Measurements from ENCODE around the gene AMBP. TPM values are rescaled to one million over a fixed set of nuclear protein-coding genes. Genes with fewer than 3 reads are reported as not detected.

Gene AMBP
- total RNA-seq (2014; rRNA removed; shearing (Covaris generic); ENCODE audit: low replicate concordance): 0.26 TPM in 1 of 2 replicates, not detected in the other

- DNase-seq: no peak
- Histone ChIP-seq H3K4me3 (no peak within 1 kb of the TSS), H3K36me3 (no peaks in the 10 kb centered on the region), H3K27me3 (no peaks in the 10 kb centered on the region), H3K9me3 (no peaks in the 10 kb centered on the region)
Measured at GRCh38 chr9:114078021-114078780, at the start of gene AMBP. TSS of gene AMBP (minus strand) at chr9:114078300. CDS start at chr9:114078209, 91 bp downstream.

DNA sequence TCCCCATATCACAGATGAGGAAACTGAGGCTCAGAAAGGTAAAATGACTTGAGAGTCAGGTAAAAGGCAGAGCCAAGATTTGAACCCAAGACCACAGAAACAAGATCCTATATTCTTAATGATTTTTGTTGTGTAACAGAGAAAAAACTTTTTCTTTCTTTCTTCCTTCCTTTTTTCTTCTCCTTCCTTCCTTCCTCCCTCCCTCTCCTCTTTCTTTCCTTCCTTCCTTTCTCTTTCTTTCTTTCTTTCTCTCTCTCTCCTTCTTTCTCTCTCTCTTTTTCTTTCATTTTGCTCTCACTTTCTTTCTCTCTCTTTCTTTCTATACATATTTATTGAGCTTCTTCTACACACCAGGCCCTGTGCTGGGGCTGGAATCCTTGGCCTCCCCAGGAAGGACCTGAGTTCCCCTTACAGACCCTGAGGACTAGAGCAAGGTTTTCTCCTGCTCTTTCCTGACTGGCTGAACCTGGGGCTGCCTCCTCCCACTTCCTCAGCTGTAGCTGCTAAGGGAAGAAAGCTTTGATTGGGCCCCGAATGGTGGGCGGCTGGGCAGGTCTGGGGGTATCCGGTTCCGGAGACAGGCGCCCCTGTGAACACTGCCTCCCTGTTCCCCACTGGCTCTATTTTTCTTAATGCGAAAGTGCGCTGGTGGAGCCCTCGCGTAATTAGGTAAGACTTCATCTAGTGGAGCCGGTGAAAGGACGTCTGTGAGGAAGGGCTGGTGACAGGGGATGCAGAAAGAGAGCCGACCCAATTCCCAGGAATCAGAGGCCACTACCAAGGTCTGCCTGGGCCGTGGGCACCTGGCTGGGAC, 48.4 kb upstream of the AMBP start:
- Histone ChIP-seq H3K9me3 (no peaks in the 10 kb centered on the region), H3K27me3 (no peaks in the 10 kb centered on the region)
- DNase-seq: no peak

GRCh38 chr9:114125476-114126013, 47.4 kb upstream of the AMBP start:
- Histone ChIP-seq H3K36me3 (no peaks in the 10 kb centered on the region), H3K27me3 (no peaks in the 10 kb centered on the region), H3K9me3 (no peaks in the 10 kb centered on the region), H3K4me3 (no peak overlapping the region)
- no peak for DNase-seq

More for the DNA sequence above, 48.4 kb upstream of the AMBP start:
- H3K4me3 ChIP-seq: no peak overlapping the region
- no peaks in the 10 kb centered on the region for H3K36me3 ChIP-seq

- Histone ChIP-seq H3K27me3 (no peaks in the 10 kb centered on the region), H3K9me3 (no peaks in the 10 kb centered on the region), H3K4me3 (no peak overlapping the region), H3K36me3 (no peaks in the 10 kb centered on the region)
- DNase-seq: no peak
Measured at GRCh38 chr9:114124666-114125475, 46.8 kb upstream of the AMBP start.

GRCh38 chr9:114124138-114124537, 46.0 kb upstream of the AMBP start:
- no peak for DNase-seq
- H3K27me3 ChIP-seq: no peaks in the 10 kb centered on the region
- H3K36me3 ChIP-seq: no peaks in the 10 kb centered on the region
- H3K4me3 ChIP-seq: no peak overlapping the region
- no peaks in the 10 kb centered on the region for H3K9me3 ChIP-seq

DNA sequence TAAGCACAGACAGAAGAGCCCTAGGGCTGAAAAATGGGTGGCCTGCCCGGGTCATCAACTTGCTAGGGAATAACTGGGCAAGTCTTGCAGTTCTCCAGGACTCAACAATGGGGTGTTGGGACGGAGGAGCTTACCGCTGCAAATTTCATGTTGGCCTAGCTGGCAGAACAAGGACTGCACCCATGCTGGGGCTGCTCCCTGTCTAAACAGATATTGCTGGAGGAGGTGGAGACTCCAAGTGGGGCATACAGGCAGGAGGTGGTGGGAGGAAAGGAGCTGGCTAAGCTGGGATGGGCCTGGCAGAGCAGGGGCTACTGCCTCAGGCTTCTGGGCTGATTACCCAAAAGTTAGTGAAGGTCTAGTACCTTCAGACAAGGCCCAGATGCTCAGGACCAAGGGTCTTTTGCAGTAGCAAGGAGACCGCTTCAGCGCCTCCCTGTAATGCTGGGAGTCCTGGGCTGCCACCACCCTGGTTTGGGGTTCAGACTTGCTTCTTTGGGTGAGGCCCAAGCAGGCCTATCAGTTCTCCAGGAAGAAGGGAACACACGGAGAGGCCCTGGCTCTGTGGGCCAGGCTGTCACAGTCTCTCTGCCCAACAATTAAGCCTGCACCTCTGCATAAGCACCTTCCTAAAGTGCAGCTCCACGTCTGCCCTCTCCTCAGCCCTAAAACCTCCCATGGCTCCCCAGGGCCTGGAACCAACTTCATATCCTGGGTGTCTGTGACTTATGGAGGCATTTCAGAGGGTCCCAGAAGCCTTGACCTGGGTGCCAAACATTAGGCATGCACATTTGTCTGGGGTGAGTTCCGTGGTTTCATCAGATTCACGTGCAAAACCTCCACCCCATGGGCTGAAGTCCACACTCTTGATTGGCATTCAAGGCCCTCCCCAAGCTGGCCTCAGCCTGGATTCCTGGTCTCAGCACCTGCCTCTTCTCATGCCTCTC, 45.2 kb upstream of the AMBP start:
- Histone ChIP-seq H3K9me3 (no peaks in the 10 kb centered on the region), H3K27me3 (no peaks in the 10 kb centered on the region), H3K36me3 (no peaks in the 10 kb centered on the region), H3K4me3 (no peak overlapping the region)
- DNase-seq: no peak

- Histone ChIP-seq H3K36me3 (no peaks in the 10 kb centered on the region), H3K27me3 (no peaks in the 10 kb centered on the region), H3K9me3 (no peaks in the 10 kb centered on the region), H3K4me3 (no peak overlapping the region)
- DNase-seq: peak; percentile 29
Measured at GRCh38 chr9:114122136-114123027, 44.3 kb upstream of the AMBP start.

DNA sequence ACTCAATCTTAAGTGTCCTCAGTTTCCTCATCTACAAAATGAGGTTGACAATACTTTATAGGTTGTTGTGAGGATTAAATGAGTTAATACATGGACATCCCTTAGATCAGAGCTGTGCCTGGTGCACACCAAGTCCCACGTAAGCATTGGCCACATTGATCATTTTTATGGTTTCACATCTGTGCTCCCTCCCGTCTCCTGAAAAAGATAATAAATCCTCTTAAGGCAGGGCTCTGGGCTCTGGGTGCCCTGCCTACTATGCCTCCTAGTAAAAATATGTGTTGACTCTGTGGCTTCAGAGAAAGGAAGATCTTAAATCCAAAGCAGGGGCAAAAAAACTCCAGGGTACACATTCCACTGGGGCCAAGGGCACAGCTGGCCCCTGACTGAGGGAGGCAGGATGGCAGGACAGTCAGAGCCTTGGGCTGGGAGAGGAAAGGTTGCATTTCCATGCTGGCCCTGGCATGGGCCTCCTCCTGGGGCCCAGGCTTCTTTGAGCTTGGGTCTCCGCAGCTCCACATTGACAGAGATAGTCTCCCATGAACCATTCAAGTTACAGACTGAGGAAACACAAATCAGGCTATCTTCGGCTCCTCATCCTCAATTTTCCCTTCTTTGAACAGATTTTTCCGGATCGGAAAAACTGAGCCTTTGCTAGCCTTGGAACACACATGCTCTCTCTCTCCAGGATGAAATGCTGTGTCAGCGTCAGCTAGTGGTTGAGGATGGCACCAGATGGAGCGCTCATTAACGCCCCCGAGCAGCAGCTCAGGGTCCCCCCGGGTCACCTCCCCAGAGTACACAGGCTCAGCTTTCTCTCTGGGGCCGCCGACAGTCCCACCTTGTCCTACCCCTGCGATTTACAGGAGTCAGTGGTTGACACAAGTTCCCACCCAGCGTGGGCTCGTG, 43.4 kb upstream of the AMBP start:
- no peak for DNase-seq
- Histone ChIP-seq H3K36me3 (no peaks in the 10 kb centered on the region), H3K27me3 (no peaks in the 10 kb centered on the region), H3K4me3 (no peak overlapping the region), H3K9me3 (no peaks in the 10 kb centered on the region)

- no peak for DNase-seq
- Histone ChIP-seq H3K36me3 (no peaks in the 10 kb centered on the region), H3K4me3 (no peak overlapping the region), H3K27me3 (no peaks in the 10 kb centered on the region), H3K9me3 (no peaks in the 10 kb centered on the region)
Measured at GRCh38 chr9:114120192-114121014, 42.3 kb upstream of the AMBP start.

DNA sequence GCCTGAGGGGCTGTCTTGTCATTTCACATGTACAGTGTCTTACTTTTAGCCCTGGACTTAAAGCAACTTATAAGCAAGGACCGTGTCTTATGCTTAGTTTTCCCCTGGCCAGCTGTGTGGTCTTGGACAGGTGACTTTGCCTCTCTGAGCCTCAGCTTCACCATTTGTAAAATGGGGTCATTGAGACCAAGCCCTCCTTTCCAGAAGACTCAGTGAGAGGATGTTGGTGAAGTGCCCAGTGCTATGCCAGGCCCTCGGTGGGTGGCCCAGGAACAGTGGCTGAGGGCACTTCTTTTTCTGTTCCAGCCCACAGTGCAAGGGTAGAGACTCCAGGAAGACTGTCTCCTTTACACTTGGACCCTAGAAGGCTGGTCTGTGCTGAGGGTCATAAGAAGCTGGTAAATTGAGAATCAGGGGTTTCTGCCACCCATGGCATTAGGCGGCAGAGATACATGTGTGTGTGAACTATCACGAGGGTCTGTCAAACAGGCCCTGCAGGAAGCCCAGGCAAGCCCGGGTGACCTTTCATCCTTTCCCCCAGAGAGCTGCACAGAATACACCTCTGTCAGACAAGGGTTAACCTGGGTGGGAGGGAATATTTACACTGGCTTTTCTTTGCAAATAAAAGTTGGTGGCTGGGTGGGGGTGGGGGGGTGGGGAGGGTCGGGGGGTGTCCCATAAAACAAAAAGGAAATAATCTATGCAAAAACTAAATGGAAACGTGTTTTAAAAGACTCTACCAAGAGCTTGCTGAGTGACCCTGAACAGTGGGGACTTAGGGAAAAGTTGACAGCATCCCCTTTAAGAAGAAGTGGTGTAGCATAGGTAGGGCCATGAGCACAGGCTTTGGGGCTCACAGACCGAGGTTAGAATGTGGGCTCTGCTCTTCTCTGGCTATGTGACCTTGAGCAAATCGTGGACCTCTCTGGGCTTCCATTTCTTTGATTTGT, 41.4 kb upstream of the AMBP start:
- H3K36me3 ChIP-seq: no peaks in the 10 kb centered on the region
- no peaks in the 10 kb centered on the region for H3K27me3 ChIP-seq
- no peak for DNase-seq
- H3K4me3 ChIP-seq: no peak overlapping the region
- H3K9me3 ChIP-seq: no peaks in the 10 kb centered on the region

GRCh38 chr9:114117996-114118830, 40.1 kb upstream of the AMBP start:
- no peaks in the 10 kb centered on the region for H3K27me3 ChIP-seq
- H3K4me3 ChIP-seq: no peak overlapping the region
- DNase-seq: no peak

GRCh38 chr9:114117614-114117995, 39.5 kb upstream of the AMBP start:
- H3K4me3 ChIP-seq: no peak overlapping the region
- DNase-seq: no peak
- H3K36me3 ChIP-seq: no peaks in the 10 kb centered on the region
- no peaks in the 10 kb centered on the region for H3K27me3 ChIP-seq
- no peaks in the 10 kb centered on the region for H3K9me3 ChIP-seq

More at GRCh38 chr9:114117996-114118830, 40.1 kb upstream of the AMBP start:
- no peaks in the 10 kb centered on the region for H3K36me3 ChIP-seq
- H3K9me3 ChIP-seq: no peaks in the 10 kb centered on the region

All from MG63 (cell line).